GM18868 (cell line): ENCODE measurements around the gene GPR21.
A peak's percentile ranks its signal among the peaks of the same experiment; 100 is the strongest.

Experiments used
- ATAC-seq: cut with Tn5 transposase; IDR thresholded peaks from one replicate; pipeline ENCODE4 v1.9.1; 2021; ENCODE audit warnings: mild to moderate bottlenecking, moderate library complexity; ENCODE audit not compliant: unreplicated experiment

GPR21 gene, protein sequence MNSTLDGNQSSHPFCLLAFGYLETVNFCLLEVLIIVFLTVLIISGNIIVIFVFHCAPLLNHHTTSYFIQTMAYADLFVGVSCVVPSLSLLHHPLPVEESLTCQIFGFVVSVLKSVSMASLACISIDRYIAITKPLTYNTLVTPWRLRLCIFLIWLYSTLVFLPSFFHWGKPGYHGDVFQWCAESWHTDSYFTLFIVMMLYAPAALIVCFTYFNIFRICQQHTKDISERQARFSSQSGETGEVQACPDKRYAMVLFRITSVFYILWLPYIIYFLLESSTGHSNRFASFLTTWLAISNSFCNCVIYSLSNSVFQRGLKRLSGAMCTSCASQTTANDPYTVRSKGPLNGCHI

DNA sequence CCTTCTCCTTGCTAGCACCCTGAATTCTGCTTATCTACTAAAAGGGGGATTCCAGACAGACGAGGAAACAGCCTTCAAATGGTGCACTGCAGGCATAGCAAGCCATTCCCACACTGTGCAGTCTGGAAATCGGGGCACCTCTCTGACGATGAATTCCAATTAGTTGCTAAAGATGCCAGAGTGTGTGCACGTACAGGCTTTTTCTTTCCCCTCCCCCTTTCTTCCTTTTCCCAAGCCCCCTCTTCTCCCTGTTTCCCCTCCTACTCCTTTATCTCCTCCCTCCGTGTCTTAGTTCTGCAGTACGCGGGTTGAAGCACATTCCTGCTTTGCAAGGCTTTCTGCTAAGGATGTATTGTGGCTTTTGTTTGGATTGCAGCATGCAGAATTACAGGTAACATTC is at the start of gene GPR21:
Gene GPR21 (plus strand): TSS at position 316 of the 400 bp plus-strand sequence. CDS start 900 bp downstream, outside the sequence.
- ATAC-seq, result no peak

DNA sequence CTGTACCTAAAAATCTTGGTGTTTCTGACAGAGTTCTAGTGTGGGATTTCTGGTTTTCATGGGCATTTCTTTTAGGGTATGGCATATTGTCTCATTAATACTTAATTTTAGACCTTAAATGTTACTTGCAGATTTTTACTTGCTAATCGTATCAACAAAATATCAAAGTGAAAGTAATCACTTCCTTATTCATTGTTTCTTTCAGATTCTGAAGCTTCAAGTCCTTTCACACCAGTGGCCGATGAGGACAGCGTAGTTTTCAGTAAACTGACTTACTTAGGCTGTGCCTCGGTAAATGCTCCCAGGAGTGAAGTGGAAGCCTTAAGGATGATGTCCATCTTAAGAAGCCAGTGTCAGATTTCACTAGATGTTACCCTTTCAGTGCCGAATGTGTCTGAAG is 47.5 kb upstream of the GPR21 start:
- no peak for ATAC-seq

DNA sequence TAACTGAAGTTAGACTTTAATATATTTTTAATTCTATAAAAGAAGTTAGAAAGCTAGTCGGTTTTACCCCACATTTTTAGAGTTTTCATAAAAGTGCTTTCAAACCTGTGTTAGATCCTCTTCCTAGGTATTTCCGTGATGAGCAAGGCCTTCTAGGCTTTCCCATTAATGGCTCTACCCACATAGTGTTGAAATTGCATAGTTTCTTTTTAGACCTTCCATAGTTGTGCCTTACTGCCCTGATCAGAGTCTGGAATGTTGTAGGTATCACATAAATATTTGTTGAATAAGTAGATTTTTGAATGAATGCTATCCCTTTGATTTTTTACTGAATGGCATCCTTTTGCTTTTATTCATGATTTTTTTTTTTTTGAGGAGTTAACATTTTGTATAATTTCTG is 45.3 kb upstream of the GPR21 start:
- ATAC-seq, result no peak

DNA sequence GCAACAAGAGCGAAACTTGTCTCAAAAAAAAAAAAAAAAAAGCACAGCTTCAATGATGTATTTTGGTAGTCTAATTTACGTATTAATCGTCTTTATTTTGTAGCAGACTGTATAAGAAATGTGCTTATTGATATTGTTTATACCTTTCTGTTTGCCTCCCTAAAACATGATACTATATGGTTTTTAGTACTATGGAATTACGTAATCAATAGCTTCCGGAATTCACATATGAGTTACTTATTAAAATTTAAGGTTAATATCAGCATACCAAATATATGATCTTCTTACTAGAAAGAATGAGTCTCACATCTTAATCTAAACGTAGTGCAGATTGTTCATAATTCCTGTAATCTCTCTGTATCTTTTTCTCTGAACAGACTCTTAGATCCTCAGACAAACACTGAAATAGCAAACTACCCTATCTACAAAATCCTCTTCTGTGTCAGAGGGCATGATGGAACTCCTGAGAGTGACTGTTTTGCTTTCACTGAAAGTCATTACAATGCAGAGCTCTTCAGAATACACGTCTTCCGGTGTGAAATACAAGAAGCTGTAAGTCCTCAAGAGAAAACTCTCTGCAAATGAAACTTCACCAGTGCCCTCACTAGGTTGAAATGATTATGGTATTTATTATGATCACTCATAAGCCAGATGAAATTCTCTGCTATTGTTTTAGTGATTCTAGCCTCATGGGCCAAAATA is 44.4 kb upstream of the GPR21 start:
- ATAC-seq, result peak; percentile 62

DNA sequence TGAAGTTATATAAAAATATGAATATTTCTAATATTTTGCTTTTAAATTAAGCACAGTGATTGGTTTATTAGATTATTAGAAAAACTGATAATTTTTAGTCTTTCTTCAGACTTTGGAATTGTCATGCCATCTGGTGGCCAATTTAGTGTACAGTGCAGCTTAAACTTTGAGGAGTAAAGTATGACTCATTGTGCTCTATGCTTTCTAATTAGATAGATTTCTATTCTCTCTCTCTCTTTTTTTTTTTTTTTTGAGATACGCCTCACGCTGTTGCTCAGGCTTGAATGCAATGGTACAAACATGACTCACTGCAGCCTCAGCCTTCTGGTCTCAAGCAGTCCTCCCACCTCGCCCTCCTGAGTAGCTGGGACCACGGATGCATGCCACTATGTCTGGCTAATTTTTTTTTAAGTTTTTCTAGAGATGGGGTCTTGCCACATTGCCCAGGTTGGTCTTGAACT is 42.1 kb upstream of the GPR21 start:
- no peak for ATAC-seq

DNA sequence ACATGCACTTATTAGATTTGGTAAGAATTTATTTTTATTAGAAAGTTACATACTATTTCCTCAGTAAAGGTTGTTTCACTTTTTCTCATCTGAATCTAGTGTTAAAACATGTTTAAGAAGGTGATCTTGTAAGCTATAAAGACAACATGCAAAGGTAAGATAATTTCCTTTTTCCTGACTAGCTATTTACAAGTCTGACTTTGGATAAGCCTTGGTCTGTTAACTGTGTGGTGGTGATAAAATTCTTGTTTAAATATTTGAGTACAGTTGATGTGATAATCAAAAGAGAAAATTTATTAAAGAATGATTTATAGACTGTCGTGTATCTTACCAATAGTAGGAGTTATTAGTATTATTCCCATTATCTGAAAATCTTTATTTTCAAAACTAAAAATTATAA is 36.9 kb upstream of the GPR21 start:
- no peak for ATAC-seq

DNA sequence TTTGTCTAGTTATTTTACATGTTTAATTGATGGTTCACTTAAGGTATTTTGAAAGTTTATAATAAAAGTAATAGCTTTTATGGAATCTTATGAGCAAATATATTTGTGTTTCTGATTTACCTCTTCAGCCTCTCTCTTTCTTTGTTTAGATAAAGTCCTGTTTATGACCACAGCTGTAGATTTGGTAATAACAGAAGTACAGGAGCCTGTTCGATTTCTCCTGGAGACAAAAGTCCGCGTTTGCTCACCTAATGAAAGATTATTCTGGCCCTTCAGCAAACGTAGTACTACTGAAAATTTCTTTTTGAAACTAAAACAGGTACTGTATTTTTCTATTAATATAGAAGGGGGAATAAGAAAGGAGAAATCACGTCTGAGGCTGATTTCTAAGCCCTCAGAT is 35.0 kb upstream of the GPR21 start:
- ATAC-seq, result no peak

DNA sequence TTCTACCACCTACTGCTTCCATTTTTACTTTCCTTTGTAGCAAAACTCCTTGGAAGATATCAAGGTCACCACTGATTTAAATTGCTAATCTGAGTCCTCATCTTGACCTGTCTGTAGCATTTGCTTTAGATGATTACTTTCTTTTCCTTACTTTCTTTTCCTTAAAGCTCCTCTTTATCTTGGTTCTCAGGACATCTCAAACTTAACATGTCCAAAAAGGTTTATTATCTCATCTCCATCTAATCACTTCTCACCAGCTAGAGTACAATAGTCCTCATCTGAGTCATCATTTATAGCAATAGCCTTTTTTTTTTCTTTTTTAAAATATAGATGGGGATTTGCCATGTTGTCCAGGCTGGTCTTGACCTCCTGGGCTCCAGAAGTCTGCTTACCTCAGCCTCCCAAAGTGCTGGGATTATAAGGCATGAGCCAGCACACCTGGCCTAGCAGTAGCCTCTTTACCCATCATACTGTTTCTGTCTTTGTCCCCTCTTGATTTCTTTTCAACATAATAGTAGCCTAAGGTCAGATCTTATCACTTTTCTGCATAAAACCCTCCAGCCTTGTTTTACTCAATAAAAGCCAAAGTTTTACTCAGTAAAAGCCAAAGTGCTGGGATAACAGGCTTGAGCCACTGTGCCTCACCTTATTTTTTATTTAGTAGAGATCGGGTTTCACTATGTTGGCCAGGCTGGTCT is 32.9 kb upstream of the GPR21 start:
- no peak for ATAC-seq

DNA sequence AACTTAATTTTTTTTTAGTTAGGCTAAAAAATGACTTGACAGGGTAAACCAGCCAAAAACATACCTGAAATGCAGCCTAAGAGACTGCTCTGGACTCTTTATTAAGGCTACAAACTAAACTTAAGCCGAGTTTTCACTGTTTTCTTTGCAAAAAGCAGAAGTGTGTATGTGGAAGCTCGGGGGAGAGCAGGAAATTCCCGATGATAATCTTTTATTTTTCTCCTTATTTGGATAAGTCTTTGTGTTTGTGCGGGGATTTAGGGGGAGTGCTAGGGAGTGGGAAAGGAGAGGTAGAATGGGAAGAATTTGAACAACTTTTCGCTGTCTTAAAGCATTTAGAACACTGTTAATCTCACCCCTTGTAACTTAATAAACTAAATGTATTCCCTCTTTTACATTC is 30.7 kb upstream of the GPR21 start:
- no peak for ATAC-seq

DNA sequence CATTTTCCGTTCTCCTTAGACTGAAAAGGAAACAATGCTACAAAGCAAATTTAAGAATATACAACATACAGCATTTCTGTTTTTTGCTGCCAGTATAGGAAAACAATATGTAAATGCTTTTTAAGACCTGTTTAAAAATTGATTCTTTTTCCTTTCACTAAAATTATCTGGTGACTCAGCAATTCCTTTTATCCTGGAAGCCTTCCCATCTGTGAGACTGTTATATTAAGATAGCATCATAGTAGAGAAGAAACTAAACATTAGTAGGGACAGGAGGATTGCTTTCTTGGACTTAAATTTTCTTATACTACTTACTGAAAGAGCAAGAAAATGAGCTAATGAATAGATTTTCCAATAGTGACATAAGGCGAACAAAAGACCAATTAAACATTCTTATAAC is 30.0 kb upstream of the GPR21 start:
- no peak for ATAC-seq

DNA sequence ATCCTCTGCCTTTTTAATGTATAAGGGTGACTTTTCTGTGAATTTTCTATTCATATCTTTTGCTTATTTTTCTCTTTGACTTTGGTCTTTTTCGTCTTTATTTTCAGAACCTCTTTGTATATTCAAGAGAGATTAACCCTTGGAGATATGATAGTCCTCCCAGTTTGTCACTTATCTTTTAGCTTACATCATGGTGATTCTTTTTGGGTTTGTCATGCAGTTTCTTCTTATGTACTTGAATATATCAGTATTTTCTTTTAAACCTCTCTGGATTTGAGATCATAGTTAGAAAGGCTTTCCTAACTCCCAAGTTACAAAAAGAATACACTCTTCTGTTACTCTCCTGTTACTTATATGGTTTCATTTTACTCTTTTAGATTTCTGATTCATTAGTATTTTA is 27.5 kb upstream of the GPR21 start:
- no peak for ATAC-seq

DNA sequence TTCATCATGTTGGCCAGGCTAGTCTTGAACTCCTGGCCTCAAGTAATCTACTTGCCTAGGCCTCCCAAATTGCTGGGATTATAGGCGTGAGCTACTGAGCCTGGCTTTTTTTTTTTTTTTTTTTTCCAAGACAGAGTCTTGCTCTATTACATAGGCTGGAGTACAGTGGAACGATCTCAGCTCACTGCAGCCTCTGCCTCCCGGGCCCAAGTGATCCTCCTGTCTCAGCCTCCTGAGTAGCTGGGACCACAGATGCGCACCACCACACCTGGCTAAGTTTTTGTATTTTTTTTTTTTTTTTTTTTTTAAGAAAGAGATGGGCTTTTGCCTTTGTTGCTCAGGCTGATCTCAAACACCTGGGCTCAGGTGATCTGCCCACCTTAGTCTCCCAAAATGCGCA is 26.2 kb upstream of the GPR21 start:
- no peak for ATAC-seq

DNA sequence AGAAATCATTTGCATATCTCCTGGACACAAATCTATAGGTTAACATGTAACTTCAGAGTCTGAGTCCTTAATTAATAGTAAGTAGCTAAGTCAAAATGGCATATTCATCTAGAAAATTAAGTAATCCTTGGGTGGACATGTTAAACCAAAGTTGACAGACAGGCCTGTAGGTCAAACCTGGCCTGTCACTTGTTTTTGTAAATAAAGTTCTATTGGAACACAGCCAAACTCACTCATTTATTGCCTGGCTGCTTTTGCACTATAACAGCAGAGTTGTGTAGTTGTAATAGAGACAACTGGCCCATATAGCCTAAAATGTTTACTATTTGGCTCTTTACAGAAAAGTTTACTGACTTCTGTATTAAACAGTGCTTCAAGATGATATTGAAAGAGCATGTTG is 24.6 kb upstream of the GPR21 start:
- no peak for ATAC-seq

DNA sequence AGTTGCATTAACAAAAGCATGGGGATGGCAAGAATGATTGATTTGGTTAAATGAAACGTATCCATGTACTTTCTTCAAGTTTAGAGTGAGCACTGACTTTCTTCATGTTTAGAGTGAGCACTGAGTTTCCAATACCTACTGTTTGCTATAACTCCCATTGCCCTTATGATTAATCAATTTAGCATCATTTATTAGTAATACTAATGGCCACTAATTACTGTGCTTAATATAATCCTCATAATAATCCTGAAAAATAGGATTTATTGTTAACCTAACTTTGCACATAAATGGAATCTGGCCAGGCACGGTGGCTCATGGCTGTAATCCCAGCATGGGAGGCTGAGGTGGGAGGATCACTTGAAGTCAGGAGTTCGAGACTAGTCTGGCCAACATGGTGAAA is 22.1 kb upstream of the GPR21 start:
- ATAC-seq, result no peak

DNA sequence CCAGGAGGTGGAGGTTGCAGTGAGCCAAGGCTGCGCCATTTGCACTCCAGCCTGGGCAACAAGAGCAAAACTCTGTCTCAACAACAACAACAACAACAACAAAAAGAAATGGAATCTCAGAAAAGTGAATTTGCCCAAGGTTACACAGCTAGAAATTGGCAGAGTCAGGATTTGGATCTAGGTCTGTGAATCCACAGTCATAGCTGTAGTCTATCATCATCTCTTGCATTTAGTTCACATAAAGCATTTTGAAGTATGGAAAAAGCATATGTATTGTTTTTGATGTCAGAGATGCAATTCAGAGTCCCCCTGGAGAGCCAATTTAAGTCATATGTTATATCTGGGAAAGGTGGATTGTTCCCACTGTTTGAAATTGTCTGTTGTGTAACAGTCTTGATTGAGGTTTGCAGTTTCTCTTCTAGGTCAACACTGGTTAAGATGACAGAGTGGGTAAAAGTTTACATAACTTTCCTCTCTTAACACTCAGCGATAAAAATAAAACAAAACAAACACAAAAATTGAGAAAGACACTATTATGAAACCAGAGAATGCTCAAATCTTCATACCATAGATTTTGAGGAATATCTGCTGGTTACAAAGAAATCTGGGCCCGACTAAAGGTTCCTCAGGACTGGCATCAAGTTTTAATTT is 21.5 kb upstream of the GPR21 start:
- ATAC-seq, result no peak

DNA sequence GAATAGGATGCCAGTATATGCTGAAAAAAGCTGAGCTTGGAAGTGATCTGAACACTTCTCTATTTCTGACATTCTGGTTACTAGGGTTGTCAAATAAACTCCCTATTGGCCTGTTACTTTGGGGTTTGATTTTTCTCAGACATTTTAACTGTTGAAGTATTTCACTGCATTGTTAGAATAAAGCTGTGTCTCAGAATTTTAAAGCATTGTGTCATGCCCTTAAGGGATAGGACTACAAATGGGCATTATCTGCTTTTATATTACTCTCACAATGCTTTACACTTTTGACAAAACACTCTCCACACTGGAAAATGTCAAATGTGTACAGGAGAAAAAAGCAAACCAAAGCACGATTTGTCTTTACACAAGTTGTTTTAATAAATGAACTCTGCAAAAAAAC is 16.8 kb upstream of the GPR21 start:
- no peak for ATAC-seq

DNA sequence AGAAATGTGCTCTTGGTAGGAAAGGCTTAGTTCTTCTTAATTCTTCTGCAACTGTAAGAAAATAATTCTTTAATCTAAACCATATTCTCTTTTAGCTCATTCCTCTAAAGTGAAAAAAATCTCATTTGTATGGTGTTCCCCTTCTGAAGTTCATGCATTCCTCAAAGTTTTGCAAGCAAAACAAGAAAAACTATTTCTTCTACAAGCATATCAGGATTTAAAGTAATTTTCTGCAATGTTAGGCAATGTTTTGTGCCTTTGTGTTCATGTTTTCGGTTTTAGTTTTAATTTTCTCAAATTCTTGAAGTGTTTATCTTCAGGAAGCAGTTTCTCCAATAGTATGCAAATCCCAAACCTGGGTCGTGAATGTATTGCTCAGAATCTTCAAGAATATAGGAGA is 12.7 kb upstream of the GPR21 start:
- ATAC-seq, result no peak

DNA sequence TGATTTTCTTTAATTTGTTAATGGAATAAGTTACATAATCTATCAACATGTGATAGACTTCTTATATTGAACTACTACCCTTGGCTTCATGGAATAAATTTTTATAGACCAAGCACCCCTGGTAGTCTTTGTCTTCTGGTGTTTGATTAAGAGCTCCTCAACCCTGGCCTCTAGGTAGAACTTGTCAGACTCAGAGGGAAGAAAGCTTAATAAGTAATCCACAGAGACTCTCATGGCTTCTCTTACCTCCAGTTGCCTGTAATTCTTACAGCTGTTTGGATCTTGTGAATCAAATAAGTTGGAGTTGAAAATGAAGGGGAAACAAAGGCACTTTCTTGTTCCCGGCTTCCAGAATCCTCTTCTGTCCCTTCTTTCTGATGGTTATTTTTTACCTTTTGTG is 7.0 kb upstream of the GPR21 start:
- no peak for ATAC-seq

DNA sequence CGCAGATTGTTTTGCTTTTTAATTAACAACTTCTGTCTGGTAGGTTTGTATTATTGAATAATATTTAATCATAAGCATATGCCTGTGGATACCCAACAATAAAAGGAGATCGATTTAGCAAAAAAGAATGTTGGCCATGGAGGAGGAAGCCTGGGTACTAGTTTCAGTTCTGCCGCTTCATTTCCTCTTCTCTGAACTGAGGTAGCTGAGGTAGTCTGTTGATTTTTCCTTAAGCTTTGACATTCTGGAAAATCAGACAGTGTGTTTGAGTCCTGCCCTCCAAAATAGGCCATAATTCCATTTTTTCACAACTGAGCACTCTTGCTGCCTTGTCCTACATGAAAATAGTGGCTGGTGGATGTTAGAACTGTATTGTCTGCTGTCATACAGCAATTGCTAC is 6.0 kb upstream of the GPR21 start:
- no peak for ATAC-seq

DNA sequence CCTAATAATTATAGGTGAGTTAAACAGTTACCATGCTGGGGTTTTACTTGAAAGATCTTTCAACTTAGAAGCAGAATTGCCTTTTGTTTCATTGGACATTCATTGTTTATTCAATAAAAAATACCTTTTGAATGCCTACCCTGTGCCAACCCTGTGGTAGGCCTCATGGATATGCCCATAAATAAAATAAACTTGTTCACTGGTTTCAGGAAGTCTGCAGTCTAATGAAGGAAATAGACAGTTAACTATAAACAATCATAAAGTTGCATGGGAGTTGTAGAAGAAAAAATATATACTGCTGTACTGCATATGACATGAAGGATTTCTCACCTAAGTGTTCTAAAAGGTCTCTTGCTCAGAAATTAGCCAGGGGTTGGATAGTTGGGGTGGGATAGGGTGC is 5.3 kb upstream of the GPR21 start:
- no peak for ATAC-seq

DNA sequence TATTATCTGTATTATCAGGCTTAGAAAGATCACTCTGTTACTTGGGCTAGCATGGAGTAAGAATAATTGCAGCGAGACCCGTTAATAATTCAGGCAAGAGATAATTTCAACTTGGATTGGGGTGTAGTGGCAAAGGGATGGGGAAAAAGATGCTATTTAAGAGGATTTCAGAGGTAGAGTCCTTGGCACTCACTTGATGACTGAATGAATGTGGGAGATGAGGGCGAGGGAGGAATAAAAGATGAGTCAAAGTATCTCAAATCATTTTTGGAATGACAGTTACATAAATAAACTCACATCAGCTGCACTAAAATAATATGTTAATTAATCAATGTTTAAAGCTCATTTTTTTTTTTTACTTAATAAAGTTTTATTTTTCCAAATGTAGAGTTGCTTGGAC is 4.5 kb upstream of the GPR21 start:
- ATAC-seq, result no peak
